Panc1 (cell line): ENCODE data around the gene MLLT3. TPM values are rescaled to one million over a fixed set of nuclear protein-coding genes. Genes with fewer than 3 reads are reported as not detected.

Source experiments
- ATAC-seq: fragments of 200-7000 bp; cut with Tn5 transposase; 2 replicates; pipeline ENCODE4 v1.9.1; 2020; ENCODE audit warnings: mild to moderate bottlenecking, moderate library complexity
- BruUV-seq: library from RNA; stranded (reverse); fragments of 400-500 nt; replicated peaks from 2 replicates; lab custom pipeline; 2021; lab: Mats Ljungman, UMichigan
- CTCF ChIA-PET: fragments of 300-600 bp; sonication (Branson Sonifier 250); formaldehyde crosslinking; loops from one replicate; lab custom pipeline; 2022; ENCODE audit warnings: antibody characterized with exemption; lab: Charles Lee
- POLR2A ChIA-PET: fragments of 300-600 bp; sonication (Branson Sonifier 250); formaldehyde crosslinking; loops from one replicate; lab custom pipeline; 2022; ENCODE audit warnings: antibody characterized with exemption; lab: Charles Lee
- DNase-seq: peaks from one replicate; pipeline ENCODE4 v3.0.0-alpha.2; 2010; ENCODE audit warnings: low read depth, low spot score
- H3K27ac ChIP-seq: 2 replicates; pipeline ENCODE4 v1.5.1; 2011; ENCODE audit warnings: mild to moderate bottlenecking, low read length, inconsistent platforms
- H3K27me3 ChIP-seq: fragments of 200-500 bp; sonication (Bioruptor generic); 2 replicates; pipeline ENCODE4 v1.6.0; 2014; ENCODE audit warnings: low read length, inconsistent platforms; ENCODE audit not compliant: control insufficient read depth, insufficient read depth
- H3K36me3 ChIP-seq: fragments of 200-500 bp; sonication (Bioruptor generic); 2 replicates; pipeline ENCODE4 v1.5.1; 2014; ENCODE audit warnings: inconsistent platforms, mild to moderate bottlenecking, low read length, moderate library complexity; ENCODE audit not compliant: control insufficient read depth, insufficient read depth
- H3K4me1 ChIP-seq: 2 replicates; pipeline ENCODE4 v1.5.1; 2011; ENCODE audit warnings: inconsistent platforms, mild to moderate bottlenecking, low read length, moderate library complexity; ENCODE audit not compliant: control insufficient read depth, insufficient read depth
- H3K4me3 ChIP-seq, 2 experiments: 2 replicates each; pipeline ENCODE4 v1.5.1; 2011 to 2012; ENCODE audit warnings: low read depth in 2 of 2, low read length in 2 of 2, mild to moderate bottlenecking in 2 of 2, inconsistent platforms in 1 of 2, moderate library complexity in 1 of 2
- H3K9me3 ChIP-seq: fragments of 200-500 bp; sonication (Bioruptor generic); 2 replicates; pipeline ENCODE4 v1.5.1; 2014; ENCODE audit warnings: low read depth, mild to moderate bottlenecking, inconsistent platforms, low read length, moderate library complexity; ENCODE audit not compliant: control insufficient read depth, insufficient read depth
- CTCF ChIP-seq: fragments of 450-650 bp; IDR thresholded peaks from 2 replicates; pipeline ENCODE4 v1.5.1; 2017; ENCODE audit warnings: mild to moderate bottlenecking
- POLR2AphosphoS5 ChIP-seq: IDR thresholded peaks from 2 replicates; pipeline ENCODE4 v1.6.1; 2012; ENCODE audit warnings: mild to moderate bottlenecking, low read depth, low read length, moderate library complexity
- REST ChIP-seq, 2 experiments: IDR thresholded peaks; 2 replicates each; pipeline ENCODE4 v1.6.1; 2011 to 2012; ENCODE audit warnings: low read depth in 2 of 2, control low read depth in 1 of 2, low read length in 1 of 2, mild to moderate bottlenecking in 1 of 2, moderate library complexity in 1 of 2; ENCODE audit not compliant: insufficient read depth in 1 of 2
- SIN3A ChIP-seq: IDR thresholded peaks from 2 replicates; pipeline ENCODE4 v1.6.1; 2012; ENCODE audit warnings: low read depth, mild to moderate bottlenecking, low read length, moderate library complexity, borderline replicate concordance; ENCODE audit not compliant: insufficient read depth
- TCF7L2 ChIP-seq: IDR thresholded peaks from 2 replicates; pipeline ENCODE4 v1.6.1; 2011; ENCODE audit warnings: mild to moderate bottlenecking, low read depth, low read length, inconsistent platforms
- in situ Hi-C: cut with HindIII; loops from 2 replicates; pipeline ENCODE4 v1.10.0; 2016; ENCODE audit warnings: low sequenced_read_pairs, low pct_unique_long_range_greater_than_20kb
- intact Hi-C: fragments of 100-400 bp; cut with micrococcal nuclease; formaldehyde crosslinking; loops from one replicate; pipeline ENCODE4 v1.10.0; 2022; ENCODE audit not compliant: unreplicated experiment
- total RNA-seq: library from RNA; stranded (reverse); gene quantifications from one replicate; pipeline ENCODE4 v1.2.1, GENCODE V29; 2021; ENCODE audit not compliant: unreplicated experiment

Gene MLLT3
- total RNA-seq, 1 experiment from 2014 or later: 0.49 TPM

- no peaks in the 10 kb centered on the region for H3K27me3 ChIP-seq
- H3K9me3 ChIP-seq: no peaks in the 10 kb centered on the region
- DNase-seq (no peak), ATAC-seq (no peak)
- no peak overlapping the region for H3K27ac ChIP-seq
- intact Hi-C loops: no loop called here
- CTCF ChIA-PET: no interaction called here
- TF ChIP-seq TCF7L2 (no peak), POLR2AphosphoS5 (no peak), SIN3A (no peak), REST (IDR thresholded peaks at IDR 0.05; ENCODE audit: insufficient read depth in 1 of 2, low read depth in 2 of 2, low read length in 1 of 2) (no peak), CTCF (no peak)
- no peaks in the 10 kb centered on the region for H3K4me1 ChIP-seq
- POLR2A ChIA-PET: no interaction called here
- H3K4me3 ChIP-seq: no peak overlapping the region
- in situ Hi-C loops: no loop called here
- no TSS peak for BruUV-seq
- H3K36me3 ChIP-seq: no peaks in the 10 kb centered on the region
Observed at GRCh38 chr9:20376042-20376441, 246.3 kb downstream of the MLLT3 start.

- H3K4me1 ChIP-seq: no peaks in the 10 kb centered on the region
Observed at GRCh38 chr9:20373263-20373662, 249.0 kb downstream of the MLLT3 start.

More at GRCh38 chr9:20373263-20373662, 249.0 kb downstream of the MLLT3 start:
- Histone ChIP-seq H3K27ac (no peak overlapping the region), H3K4me3 (no peak overlapping the region), H3K9me3 (no peaks in the 10 kb centered on the region), H3K27me3 (no peaks in the 10 kb centered on the region), H3K36me3 (no peaks in the 10 kb centered on the region)
- BruUV-seq: no TSS peak
- intact Hi-C loops: no loop called here
- ChIA-PET CTCF (no interaction called here), POLR2A (no interaction called here)
- DNase-seq (no peak), ATAC-seq (no peak)
- in situ Hi-C loops: no loop called here
- TF ChIP-seq TCF7L2: no peak
- no peak for TF ChIP-seq REST (IDR thresholded peaks at IDR 0.05; ENCODE audit: insufficient read depth in 1 of 2, low read depth in 2 of 2, low read length in 1 of 2)
- no peak for TF ChIP-seq POLR2AphosphoS5
- no peak for TF ChIP-seq CTCF
- TF ChIP-seq SIN3A: no peak
